ENCODE results near the gene PRR16. TPM values are rescaled to one million over a fixed set of nuclear protein-coding genes. Genes with fewer than 3 reads are reported as not detected.

The PRR16 gene
- total RNA-seq, 2 donors from 2014 or later, result not detected

DNA sequence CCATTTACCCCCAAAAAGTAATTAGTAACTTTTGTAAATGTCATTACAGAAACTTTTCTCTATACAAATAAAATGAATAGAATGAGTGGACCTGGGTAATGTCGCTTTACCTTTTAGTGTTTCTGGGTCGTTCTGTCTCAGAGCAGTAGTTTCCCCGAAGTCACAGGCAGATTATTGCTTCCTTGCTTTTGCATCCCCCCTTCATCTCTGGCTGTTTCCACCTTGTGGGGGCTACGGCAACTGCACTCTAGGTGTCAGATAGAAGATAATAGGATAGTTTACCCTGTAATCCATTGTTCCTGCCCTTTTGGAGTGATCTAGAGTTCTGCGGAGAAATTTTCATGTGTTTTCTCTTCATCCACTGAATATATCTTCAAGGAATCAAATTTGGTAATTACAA, 68.7 kb downstream of the PRR16 start:
- ATAC-seq, result no peak
- peaks cover 6 to 9% of the 10 kb centered on the region in 2 donors for H3K9me3 Mint-ChIP-seq
- no peak overlapping the region for H3K27ac Mint-ChIP-seq
- no peaks in the 10 kb centered on the region for H3K36me3 Mint-ChIP-seq
- no peak for DNase-seq (ENCODE audit: low spot score in 2 of 2)

GRCh38 chr5:120533581-120533980, 69.5 kb downstream of the PRR16 start:
- DNase-seq (ENCODE audit: low spot score in 2 of 2) (no peak), ATAC-seq (no peak)
- H3K27ac Mint-ChIP-seq, result no peak overlapping the region
- H3K36me3 Mint-ChIP-seq, result no peaks in the 10 kb centered on the region
- H3K9me3 Mint-ChIP-seq, result peaks cover 0 to 4% of the 10 kb centered on the region in 2 donors

DNA sequence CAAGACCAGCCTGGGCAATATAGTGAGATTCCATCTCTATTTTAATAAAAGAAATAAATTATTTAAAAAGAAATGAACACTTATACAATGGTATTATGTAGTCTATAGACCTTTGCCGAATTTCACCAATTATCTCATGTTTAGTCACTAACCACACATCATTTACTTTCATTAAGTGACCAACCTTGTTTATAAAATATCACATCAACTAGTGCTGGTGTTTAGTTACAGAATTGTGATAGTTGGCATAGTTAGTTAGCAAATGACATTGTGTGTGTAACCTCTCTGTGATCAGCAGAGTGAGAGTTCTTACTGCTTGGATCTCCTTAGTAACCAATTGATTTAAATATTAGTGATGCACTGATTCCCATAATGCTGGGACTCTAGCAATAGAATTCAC, 71.8 kb downstream of the PRR16 start:
- H3K27ac Mint-ChIP-seq, result no peak overlapping the region
- no peak for ATAC-seq
- no peak for DNase-seq (ENCODE audit: low spot score in 2 of 2)
- H3K9me3 Mint-ChIP-seq, result peaks cover 5 to 6% of the 10 kb centered on the region in 2 donors
- H3K36me3 Mint-ChIP-seq, result no peaks in the 10 kb centered on the region

DNA sequence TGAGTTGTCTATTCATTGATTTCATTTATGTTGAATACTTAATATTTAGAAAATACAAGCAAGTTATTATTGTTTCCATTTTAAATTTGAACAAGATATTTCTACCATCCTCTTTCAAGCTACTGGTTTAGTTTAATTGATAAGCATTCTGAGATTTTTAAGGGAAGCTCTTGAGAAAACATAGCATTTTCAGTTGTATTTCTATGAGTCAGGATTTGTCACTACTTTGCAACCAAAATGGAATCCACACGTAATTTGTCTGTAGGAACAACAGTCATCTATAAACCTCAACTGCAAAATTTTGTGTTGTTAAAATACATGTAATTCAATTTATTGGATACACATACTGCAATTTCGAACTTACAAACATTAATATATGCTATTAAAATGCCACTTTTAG, 74.0 kb downstream of the PRR16 start:
- no peak for ATAC-seq
- H3K27ac Mint-ChIP-seq, result no peak overlapping the region

DNA sequence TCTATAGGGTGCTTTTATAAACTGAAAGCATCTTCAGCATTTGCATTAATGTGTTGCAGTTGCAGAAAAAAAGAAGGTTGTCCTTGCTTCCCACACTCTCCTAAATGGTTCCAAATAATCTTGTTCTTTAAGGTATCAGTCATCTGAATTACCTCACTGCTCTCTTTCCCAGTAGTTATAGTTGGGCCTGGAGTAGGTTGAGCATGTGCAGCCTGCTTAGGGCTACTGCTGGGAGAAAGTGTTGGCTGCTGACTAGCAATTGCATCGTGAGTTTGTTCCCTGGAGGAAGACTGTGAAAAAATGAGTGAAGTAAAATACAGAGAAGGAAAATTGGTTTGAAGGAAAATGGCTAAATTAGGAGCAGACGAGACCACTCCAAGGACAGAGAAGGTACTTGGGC, 74.5 kb downstream of the PRR16 start:
- Mint-ChIP-seq H3K36me3 (no peaks in the 10 kb centered on the region), H3K9me3 (peaks cover 5 to 6% of the 10 kb centered on the region in 2 donors), H3K27ac (peak overlapping the region in 1 of 2 donors; percentile 33)
- DNase-seq (ENCODE audit: low spot score in 2 of 2) (no peak), ATAC-seq (no peak)

More for the DNA sequence above, 74.0 kb downstream of the PRR16 start:
- H3K36me3 Mint-ChIP-seq, result no peaks in the 10 kb centered on the region
- DNase-seq (ENCODE audit: low spot score in 2 of 2), result no peak
- peaks cover 5 to 6% of the 10 kb centered on the region in 2 donors for H3K9me3 Mint-ChIP-seq

DNA sequence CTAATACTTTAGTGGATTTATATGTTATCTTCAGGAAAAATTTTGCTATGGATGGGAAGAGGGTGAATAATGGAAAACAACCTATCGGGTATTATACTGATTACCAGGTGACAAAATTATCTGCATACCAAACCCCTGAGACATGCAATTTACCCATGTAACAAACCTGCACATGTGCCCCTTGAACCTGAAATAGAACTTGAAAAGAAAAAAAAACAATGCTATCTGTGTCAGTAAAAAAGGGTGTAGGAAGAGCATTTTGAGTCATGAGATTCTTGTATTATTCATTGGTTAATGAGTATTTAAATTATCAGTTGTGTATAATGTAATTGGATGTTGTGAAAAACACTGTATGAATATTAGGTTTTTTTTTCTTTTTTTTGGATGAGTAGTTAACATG, 75.4 kb downstream of the PRR16 start:
- no peak for ATAC-seq
- H3K36me3 Mint-ChIP-seq, result no peaks in the 10 kb centered on the region
- no peak overlapping the region for H3K27ac Mint-ChIP-seq
- no peak for DNase-seq (ENCODE audit: low spot score in 2 of 2)
- H3K9me3 Mint-ChIP-seq, result peaks cover 5 to 6% of the 10 kb centered on the region in 2 donors

GRCh38 chr5:120540097-120540496, 76.0 kb downstream of the PRR16 start:
- Mint-ChIP-seq H3K9me3 (peaks cover 5 to 6% of the 10 kb centered on the region in 2 donors), H3K36me3 (no peaks in the 10 kb centered on the region), H3K27ac (no peak overlapping the region)
- ATAC-seq, result no peak
- DNase-seq (ENCODE audit: low spot score in 2 of 2), result no peak

- ATAC-seq (no peak), DNase-seq (ENCODE audit: low spot score in 2 of 2) (no peak)
- no peaks in the 10 kb centered on the region for H3K36me3 Mint-ChIP-seq
- no peak overlapping the region for H3K27ac Mint-ChIP-seq
- peaks cover 5 to 6% of the 10 kb centered on the region in 2 donors for H3K9me3 Mint-ChIP-seq
These were observed 79.9 kb downstream of the PRR16 start for GRCh38 chr5:120544043-120544442.

GRCh38 chr5:120545007-120545406, 80.9 kb downstream of the PRR16 start:
- DNase-seq (ENCODE audit: low spot score in 2 of 2) (no peak), ATAC-seq (no peak)
- Mint-ChIP-seq H3K36me3 (no peaks in the 10 kb centered on the region), H3K9me3 (peaks cover 5 to 6% of the 10 kb centered on the region in 2 donors), H3K27ac (no peak overlapping the region)

DNA sequence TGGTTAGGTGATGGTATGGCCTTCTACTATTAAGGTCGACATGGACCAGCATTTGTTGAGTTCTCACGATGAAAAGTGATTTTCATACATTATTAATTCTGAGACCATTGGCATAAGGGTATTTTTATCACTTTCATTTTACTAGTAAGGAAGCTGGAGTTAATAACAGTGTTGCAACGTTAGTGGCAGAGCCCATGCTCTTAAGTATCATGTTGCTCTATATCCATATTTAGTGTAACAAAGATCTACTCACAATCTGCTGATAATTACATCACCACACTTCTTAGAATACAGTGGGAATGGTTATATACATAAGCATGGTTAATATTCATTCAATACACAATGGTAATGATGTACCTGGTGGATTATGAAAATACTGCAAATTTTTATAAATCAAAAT, 81.9 kb downstream of the PRR16 start:
- DNase-seq (ENCODE audit: low spot score in 2 of 2), result no peak
- no peak for ATAC-seq
- Mint-ChIP-seq H3K9me3 (no peaks in the 10 kb centered on the region), H3K27ac (no peak overlapping the region), H3K36me3 (no peaks in the 10 kb centered on the region)

GRCh38 chr5:120546922-120547321, 82.8 kb downstream of the PRR16 start:
- ATAC-seq, result no peak

GRCh38 chr5:120550358-120550757, 86.3 kb downstream of the PRR16 start:
- DNase-seq (ENCODE audit: low spot score in 2 of 2) (no peak), ATAC-seq (no peak)
- H3K27ac Mint-ChIP-seq, result no peak overlapping the region

More at GRCh38 chr5:120546922-120547321, 82.8 kb downstream of the PRR16 start:
- H3K27ac Mint-ChIP-seq, result no peak overlapping the region
- peaks cover 0 to 3% of the 10 kb centered on the region in 2 donors for H3K9me3 Mint-ChIP-seq
- no peak for DNase-seq (ENCODE audit: low spot score in 2 of 2)
- H3K36me3 Mint-ChIP-seq, result no peaks in the 10 kb centered on the region

GRCh38 chr5:120552638-120553037, 88.5 kb downstream of the PRR16 start:
- Mint-ChIP-seq H3K27ac (no peak overlapping the region), H3K9me3 (peaks cover 3 to 5% of the 10 kb centered on the region in 2 donors), H3K36me3 (no peaks in the 10 kb centered on the region)
- ATAC-seq, result no peak
- no peak for DNase-seq (ENCODE audit: low spot score in 2 of 2)

More at GRCh38 chr5:120550358-120550757, 86.3 kb downstream of the PRR16 start:
- no peaks in the 10 kb centered on the region for H3K36me3 Mint-ChIP-seq
- H3K9me3 Mint-ChIP-seq, result peaks cover 0 to 3% of the 10 kb centered on the region in 2 donors

DNA sequence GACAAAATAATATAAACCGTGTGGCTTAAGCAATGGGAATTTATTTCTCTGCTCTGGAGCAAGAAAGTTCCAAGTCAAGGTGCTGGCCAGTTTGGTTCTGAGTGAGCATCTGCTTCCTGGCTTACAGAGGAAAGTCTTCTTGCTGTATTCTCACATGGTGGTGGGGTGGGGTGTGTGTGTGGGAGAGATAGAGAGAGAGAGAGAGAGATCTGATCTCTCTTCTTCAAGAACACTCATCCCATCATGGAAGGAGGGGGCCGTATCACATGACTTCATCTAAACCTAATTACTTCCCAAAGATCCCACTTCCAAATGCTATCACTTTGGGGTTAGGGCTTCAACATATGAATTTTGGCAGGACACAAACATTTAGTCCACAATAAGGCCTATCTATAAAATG, 91.2 kb downstream of the PRR16 start:
- H3K27ac Mint-ChIP-seq, result no peak overlapping the region
- H3K9me3 Mint-ChIP-seq, result peaks cover 5 to 7% of the 10 kb centered on the region in 2 donors
- no peak for ATAC-seq
- DNase-seq (ENCODE audit: low spot score in 2 of 2), result no peak
- H3K36me3 Mint-ChIP-seq, result no peaks in the 10 kb centered on the region

GRCh38 chr5:120564013-120564412, 99.9 kb downstream of the PRR16 start:
- Mint-ChIP-seq H3K27ac (no peak overlapping the region), H3K36me3 (no peaks in the 10 kb centered on the region), H3K9me3 (peaks cover 9 to 14% of the 10 kb centered on the region in 2 donors)
- ATAC-seq (no peak), DNase-seq (ENCODE audit: low spot score in 2 of 2) (no peak)

DNA sequence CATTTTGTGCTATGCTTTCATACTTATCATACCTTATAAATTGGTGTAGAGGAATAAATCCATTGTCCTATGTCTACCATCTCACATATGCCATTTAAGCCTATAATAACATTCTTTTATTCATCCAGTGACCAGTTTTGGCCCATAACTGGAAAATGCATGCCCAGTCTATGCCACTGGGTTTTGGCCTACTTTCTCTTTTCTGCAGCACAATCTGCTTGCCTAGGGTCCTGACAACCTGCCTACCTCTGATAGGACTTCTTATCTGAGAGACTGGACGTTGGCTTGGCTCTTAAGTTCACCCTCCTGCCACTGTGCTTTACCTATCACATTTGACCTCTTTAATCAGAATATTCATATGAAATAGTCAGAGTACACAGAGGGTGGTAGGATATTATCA, 103.0 kb downstream of the PRR16 start:
- Mint-ChIP-seq H3K27ac (no peak overlapping the region), H3K36me3 (no peaks in the 10 kb centered on the region), H3K9me3 (peaks cover 11 to 16% of the 10 kb centered on the region in 2 donors)
- DNase-seq (ENCODE audit: low spot score in 2 of 2) (no peak), ATAC-seq (no peak)

DNA sequence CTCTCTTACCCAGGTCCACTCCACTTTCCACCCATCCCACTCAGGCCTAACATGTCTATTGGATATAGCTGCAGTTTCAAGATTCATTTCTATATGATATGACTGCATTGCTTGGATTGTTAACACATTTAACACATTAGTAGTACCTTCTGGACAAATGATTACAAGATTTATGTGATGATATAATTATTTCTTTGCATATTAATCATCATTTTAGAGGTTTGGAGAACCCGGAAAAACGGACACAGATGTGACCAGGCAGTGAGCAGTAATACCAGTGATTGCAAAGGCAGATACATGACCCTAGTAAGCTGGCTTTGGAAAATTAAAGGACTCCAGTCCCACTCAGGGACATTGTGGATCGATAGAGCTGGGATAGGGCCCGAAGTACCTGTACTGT, 103.8 kb downstream of the PRR16 start:
- no peak for ATAC-seq
- no peak overlapping the region for H3K27ac Mint-ChIP-seq
- DNase-seq (ENCODE audit: low spot score in 2 of 2), result no peak
- H3K36me3 Mint-ChIP-seq, result no peaks in the 10 kb centered on the region
- H3K9me3 Mint-ChIP-seq, result peaks cover 8 to 12% of the 10 kb centered on the region in 2 donors

DNA sequence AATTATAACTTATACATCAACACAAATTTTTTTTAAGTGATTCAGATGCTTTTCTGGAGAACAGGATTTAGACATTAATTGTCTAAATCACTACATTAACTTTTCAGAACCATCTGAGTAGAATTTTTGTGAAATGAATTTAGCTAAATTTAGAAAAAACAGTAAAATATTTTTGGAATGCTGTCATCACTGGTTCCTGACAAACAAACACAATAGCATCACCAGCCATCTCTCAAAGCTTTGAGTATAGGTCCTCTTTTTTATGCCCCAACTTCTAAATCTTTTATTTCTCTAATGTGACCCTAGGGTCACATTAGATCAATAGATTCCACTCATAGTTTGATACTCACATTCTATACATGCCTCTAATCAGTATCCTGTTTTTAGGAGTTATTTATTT, 104.6 kb downstream of the PRR16 start:
- H3K36me3 Mint-ChIP-seq, result no peaks in the 10 kb centered on the region
- ATAC-seq (no peak), DNase-seq (ENCODE audit: low spot score in 2 of 2) (no peak)

GRCh38 chr5:120576588-120576987, 112.5 kb downstream of the PRR16 start:
- DNase-seq (ENCODE audit: low spot score in 2 of 2) (no peak), ATAC-seq (no peak)
- Mint-ChIP-seq H3K36me3 (peaks cover 0 to 7% of the 10 kb centered on the region in 2 donors), H3K27ac (no peak overlapping the region), H3K9me3 (peaks cover 13 to 16% of the 10 kb centered on the region in 2 donors)

More for the DNA sequence above, 104.6 kb downstream of the PRR16 start:
- Mint-ChIP-seq H3K9me3 (peaks cover 7 to 12% of the 10 kb centered on the region in 2 donors), H3K27ac (no peak overlapping the region)
